GM23248 (cell line): ENCODE data around the gene NCOA1. TPM values are rescaled to one million over a fixed set of nuclear protein-coding genes. Genes with fewer than 3 reads are reported as not detected.
"Not testable (repeated sequence)": the region's sequence is repeated elsewhere in the genome, so short reads cannot be mapped to it uniquely, and the experiment has no call there.

Experiments
- DNase-seq: peaks from one replicate; pipeline ENCODE4 v3.0.0-alpha.2; 2015
- H2AFZ ChIP-seq: fragments of 200-600 bp; sonication (generic); 2 replicates; pipeline ENCODE4 v1.6.1; 2016; ENCODE audit warnings: antibody characterized with exemption
- H3F3A ChIP-seq: fragments of 200-600 bp; sonication (generic); 2 replicates; pipeline ENCODE4 v1.6.1; 2016; ENCODE audit warnings: mild to moderate bottlenecking, antibody characterized with exemption, mixed run types; ENCODE audit not compliant: insufficient read depth
- H3K27ac ChIP-seq: fragments of 200-600 bp; sonication (generic); 2 replicates; pipeline ENCODE4 v1.5.1; 2016; ENCODE audit warnings: mild to moderate bottlenecking
- H3K27me3 ChIP-seq: fragments of 200-600 bp; sonication (generic); replicated peaks from 2 replicates; pipeline ENCODE4 v1.6.1; 2016; ENCODE audit warnings: mild to moderate bottlenecking; ENCODE audit not compliant: insufficient read depth
- H3K36me3 ChIP-seq: fragments of 200-600 bp; sonication (generic); 2 replicates; pipeline ENCODE4 v1.6.1; 2016; ENCODE audit warnings: low read depth, mild to moderate bottlenecking
- H3K4me1 ChIP-seq: fragments of 200-600 bp; sonication (generic); 2 replicates; pipeline ENCODE4 v1.6.1; 2016; ENCODE audit warnings: mild to moderate bottlenecking; ENCODE audit not compliant: insufficient read depth
- H3K4me2 ChIP-seq: fragments of 200-600 bp; sonication (generic); one replicate; pipeline ENCODE4 v1.6.1; 2016; ENCODE audit warnings: mild to moderate bottlenecking; ENCODE audit not compliant: unreplicated experiment
- H3K4me3 ChIP-seq: fragments of 200-600 bp; sonication (generic); 2 replicates; pipeline ENCODE4 v1.5.1; 2016; ENCODE audit warnings: mild to moderate bottlenecking
- H3K79me2 ChIP-seq: fragments of 200-600 bp; sonication (generic); 2 replicates; pipeline ENCODE4 v1.6.1; 2016; ENCODE audit warnings: mild to moderate bottlenecking; ENCODE audit not compliant: insufficient read depth
- H3K9ac ChIP-seq: fragments of 200-600 bp; sonication (generic); 2 replicates; pipeline ENCODE4 v1.6.1; 2016; ENCODE audit warnings: mild to moderate bottlenecking
- H3K9me2 ChIP-seq: fragments of 200-600 bp; sonication (generic); 2 replicates; pipeline ENCODE4 v1.6.1; 2016; ENCODE audit warnings: mixed run types, mild to moderate bottlenecking, moderate library complexity; ENCODE audit not compliant: insufficient read depth
- H3K9me3 ChIP-seq: fragments of 200-600 bp; sonication (generic); one replicate; pipeline ENCODE4 v1.6.1; 2017; ENCODE audit warnings: low read depth
- H4K20me1 ChIP-seq: fragments of 200-600 bp; sonication (generic); 2 replicates; pipeline ENCODE4 v1.6.0; 2016; ENCODE audit not compliant: insufficient read depth
- EZH2 ChIP-seq: fragments of 200-600 bp; sonication (generic); IDR thresholded peaks from 2 replicates; pipeline ENCODE4 v1.6.1; 2018; ENCODE audit warnings: antibody characterized with exemption, mild to moderate bottlenecking; ENCODE audit not compliant: insufficient read depth, poor library complexity, severe bottlenecking
- EZH2phosphoT487 ChIP-seq: fragments of 200-600 bp; sonication (generic); IDR thresholded peaks from 2 replicates; pipeline ENCODE4 v1.6.1; 2018; ENCODE audit warnings: antibody characterized with exemption, moderate library complexity, mild to moderate bottlenecking, low read depth; ENCODE audit not compliant: insufficient read depth
- whole genome bisulfite sequencing, 2 experiments: methylation state at CpG; one replicate each; pipeline ENCODE4 v1.1.6; 2015 to 2017; ENCODE audit warnings: low lambda C conversion rate in 2 of 2, low coverage in 1 of 2; ENCODE audit errors: missing lambda C conversion rate in 2 of 2; 5-methylcytosine and 5-hydroxymethylcytosine counted together
- in situ Hi-C: fragments of 300-500 bp; cut with MboI; formaldehyde crosslinking; loops from 2 replicates; pipeline ENCODE4 v1.15.0; 2020
- polyA plus RNA-seq: library from polyadenylated mRNA; unstranded; fragments of >200 nt; fragmentation: Nextera tagmentation; extraction: Ambion mirVana; gene quantifications from 2 replicates; pipeline ENCODE4 v1.2.1, GENCODE V29; 2016
- total RNA-seq: library from RNA; depleted of rRNA; stranded (reverse); fragments of >200 nt; shearing (Covaris generic); gene quantifications from 2 replicates; pipeline ENCODE4 v1.2.3, GENCODE V29; 2014

NCOA1 gene
- total and polyA plus RNA-seq, 2 experiments from 2014 or later = 2.6 to 8.0 TPM

GRCh38 chr2:24592441-24593100, 101.5 kb downstream of the NCOA1 start:
- H3K27me3 ChIP-seq = no peaks in the 10 kb centered on the region
- H3K9me2 ChIP-seq = no peaks in the 10 kb centered on the region
- H3K9me3 ChIP-seq = no peaks in the 10 kb centered on the region
- no peak overlapping the region for H2AFZ ChIP-seq
- TF ChIP-seq EZH2phosphoT487 (no peak), EZH2 (no peak)
- no peaks in the 10 kb centered on the region for H3K79me2 ChIP-seq
- no peaks in the 10 kb centered on the region for H4K20me1 ChIP-seq
- in situ Hi-C loops = no loop called here
- H3K9ac ChIP-seq = no peak overlapping the region
- H3K27ac ChIP-seq = no peak overlapping the region
- H3K4me2 ChIP-seq = no peak overlapping the region
- 97% methylated on average over 3 of the region's 3 CpGs for WGBS, 2 experiments
- no peaks in the 10 kb centered on the region for H3K36me3 ChIP-seq
- no peaks in the 10 kb centered on the region for H3K4me1 ChIP-seq
- H3F3A ChIP-seq = no peaks in the 10 kb centered on the region
- no peak overlapping the region for H3K4me3 ChIP-seq
- no peak for DNase-seq

GRCh38 chr2:24594283-24594682, 103.2 kb downstream of the NCOA1 start:
- WGBS, 2 experiments = 75 to 86% methylated on average over 2 of the region's 2 CpGs
- Histone ChIP-seq H3K4me1 (no peaks in the 10 kb centered on the region), H3F3A (no peaks in the 10 kb centered on the region), H3K36me3 (no peaks in the 10 kb centered on the region), H3K27ac (no peak overlapping the region), H3K9ac (no peak overlapping the region), H4K20me1 (no peaks in the 10 kb centered on the region), H3K4me2 (no peak overlapping the region), H3K27me3 (no peaks in the 10 kb centered on the region), H3K4me3 (no peak overlapping the region), H3K79me2 (no peaks in the 10 kb centered on the region), H2AFZ (no peak overlapping the region), H3K9me3 (no peaks in the 10 kb centered on the region), H3K9me2 (no peaks in the 10 kb centered on the region)
- in situ Hi-C loops = no loop called here
- peak; percentile 16 for DNase-seq
- no peak for TF ChIP-seq EZH2
- no peak for TF ChIP-seq EZH2phosphoT487

GRCh38 chr2:24597181-24597870, 106.3 kb downstream of the NCOA1 start:
- 96 to 100% methylated on average over 2 of the region's 2 CpGs for WGBS, 2 experiments
- Histone ChIP-seq H3F3A (no peaks in the 10 kb centered on the region), H3K9me3 (no peaks in the 10 kb centered on the region), H3K27ac (no peak overlapping the region), H3K9ac (no peak overlapping the region), H3K79me2 (no peaks in the 10 kb centered on the region), H4K20me1 (no peaks in the 10 kb centered on the region), H3K4me3 (no peak overlapping the region), H3K4me2 (no peak overlapping the region), H3K4me1 (no peaks in the 10 kb centered on the region), H3K36me3 (no peaks in the 10 kb centered on the region), H2AFZ (no peak overlapping the region), H3K9me2 (no peaks in the 10 kb centered on the region), H3K27me3 (no peaks in the 10 kb centered on the region)
- in situ Hi-C loops = no loop called here
- TF ChIP-seq EZH2phosphoT487 = no peak
- TF ChIP-seq EZH2 = no peak
- no peak for DNase-seq

GRCh38 chr2:24600140-24600539, 109.1 kb downstream of the NCOA1 start:
- H3K27me3 ChIP-seq, H3K79me2 ChIP-seq, H3F3A ChIP-seq, H3K4me2 ChIP-seq, H3K9ac ChIP-seq, H3K4me1 ChIP-seq, H3K36me3 ChIP-seq, H3K9me3 ChIP-seq, in situ Hi-C loops, H4K20me1 ChIP-seq, H2AFZ ChIP-seq, H3K9me2 ChIP-seq, H3K27ac ChIP-seq, DNase-seq, H3K4me3 ChIP-seq: not testable (repeated sequence)
- 96 to 97% methylated on average over 6 of the region's 6 CpGs for WGBS, 2 experiments
